HEK293T (cell line): ENCODE data around the gene PIM1.

Experiments
- FOXA1 ChIP-seq: fragments of 450-650 bp; IDR thresholded peaks from 2 replicates; pipeline ENCODE4 v1.6.1; 2016; ENCODE audit warnings: mild to moderate bottlenecking
- FOXM1 ChIP-seq: fragments of 450-650 bp; IDR thresholded peaks from 2 replicates; pipeline ENCODE4 v1.6.1; 2017; ENCODE audit warnings: mild to moderate bottlenecking, borderline replicate concordance
- SP1 ChIP-seq: fragments of 450-650 bp; IDR thresholded peaks from 2 replicates; pipeline ENCODE4 v1.6.1; 2017
- TARDBP ChIP-seq: fragments of 450-650 bp; IDR thresholded peaks from 2 replicates; pipeline ENCODE4 v1.6.1; 2016
- ZNF384 ChIP-seq: fragments of 450-650 bp; IDR thresholded peaks from 2 replicates; pipeline ENCODE4 v1.6.1; 2016

DNA sequence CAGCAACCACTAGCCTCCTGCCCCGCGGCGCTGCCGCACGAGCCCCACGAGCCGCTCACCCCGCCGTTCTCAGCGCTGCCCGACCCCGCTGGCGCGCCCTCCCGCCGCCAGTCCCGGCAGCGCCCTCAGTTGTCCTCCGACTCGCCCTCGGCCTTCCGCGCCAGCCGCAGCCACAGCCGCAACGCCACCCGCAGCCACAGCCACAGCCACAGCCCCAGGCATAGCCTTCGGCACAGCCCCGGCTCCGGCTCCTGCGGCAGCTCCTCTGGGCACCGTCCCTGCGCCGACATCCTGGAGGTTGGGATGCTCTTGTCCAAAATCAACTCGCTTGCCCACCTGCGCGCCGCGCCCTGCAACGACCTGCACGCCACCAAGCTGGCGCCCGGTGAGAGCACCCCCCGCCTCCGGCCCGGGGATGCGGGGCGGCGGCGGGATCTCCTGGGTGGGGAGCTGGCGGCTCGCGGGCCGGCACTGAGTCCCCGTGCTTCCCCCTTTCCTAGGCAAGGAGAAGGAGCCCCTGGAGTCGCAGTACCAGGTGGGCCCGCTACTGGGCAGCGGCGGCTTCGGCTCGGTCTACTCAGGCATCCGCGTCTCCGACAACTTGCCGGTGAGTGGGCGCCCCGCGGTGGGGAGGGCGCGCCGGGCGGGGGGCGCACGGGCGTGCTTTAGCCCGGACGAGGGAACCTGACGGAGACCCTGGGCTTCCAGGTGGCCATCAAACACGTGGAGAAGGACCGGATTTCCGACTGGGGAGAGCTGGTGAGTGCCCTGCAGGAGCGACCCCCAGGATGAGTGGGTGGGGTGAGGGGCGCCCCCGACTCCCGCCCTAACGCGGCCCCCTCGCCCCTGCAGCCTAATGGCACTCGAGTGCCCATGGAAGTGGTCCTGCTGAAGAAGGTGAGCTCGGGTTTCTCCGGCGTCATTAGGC, 585 bp downstream of the PIM1 start:
- TF ChIP-seq FOXA1 (no peak), ZNF384 (no peak), SP1 (no peak), FOXM1 (no peak), TARDBP (no peak)
